ENCODE results near the gene PDE4A. TPM values are rescaled to one million over a fixed set of nuclear protein-coding genes. Genes with fewer than 3 reads are reported as not detected.
"Not testable (repeated sequence)": the region's sequence is repeated elsewhere in the genome, so short reads cannot be mapped to it uniquely, and the experiment has no call there.

PDE4A gene
- total RNA-seq, 1 donor from 2014 or later, result 18.8 TPM

DNA sequence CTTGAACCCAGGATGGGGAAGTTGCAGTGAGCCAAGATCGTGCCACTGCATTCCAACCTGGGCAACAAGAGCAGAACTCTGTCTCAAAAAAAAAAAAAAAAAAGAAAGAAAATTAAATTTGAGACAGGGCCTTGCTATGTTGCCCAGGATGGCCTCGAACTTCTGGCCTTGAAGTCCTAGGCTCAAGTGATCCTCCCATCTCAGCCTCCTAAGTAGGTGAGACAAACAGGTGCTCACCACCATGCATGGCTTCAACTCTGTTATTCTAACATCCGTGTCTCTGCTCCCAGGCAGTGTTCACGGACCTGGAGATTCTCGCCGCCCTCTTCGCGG, 40.3 kb downstream of the PDE4A start:
- H3K4me3 Mint-ChIP-seq (ENCODE audit: unreplicated experiment), result no peak overlapping the region
- no peaks in the 10 kb centered on the region for H3K27me3 Mint-ChIP-seq (ENCODE audit: low read depth)
- TF ChIP-seq, protein P1, sequence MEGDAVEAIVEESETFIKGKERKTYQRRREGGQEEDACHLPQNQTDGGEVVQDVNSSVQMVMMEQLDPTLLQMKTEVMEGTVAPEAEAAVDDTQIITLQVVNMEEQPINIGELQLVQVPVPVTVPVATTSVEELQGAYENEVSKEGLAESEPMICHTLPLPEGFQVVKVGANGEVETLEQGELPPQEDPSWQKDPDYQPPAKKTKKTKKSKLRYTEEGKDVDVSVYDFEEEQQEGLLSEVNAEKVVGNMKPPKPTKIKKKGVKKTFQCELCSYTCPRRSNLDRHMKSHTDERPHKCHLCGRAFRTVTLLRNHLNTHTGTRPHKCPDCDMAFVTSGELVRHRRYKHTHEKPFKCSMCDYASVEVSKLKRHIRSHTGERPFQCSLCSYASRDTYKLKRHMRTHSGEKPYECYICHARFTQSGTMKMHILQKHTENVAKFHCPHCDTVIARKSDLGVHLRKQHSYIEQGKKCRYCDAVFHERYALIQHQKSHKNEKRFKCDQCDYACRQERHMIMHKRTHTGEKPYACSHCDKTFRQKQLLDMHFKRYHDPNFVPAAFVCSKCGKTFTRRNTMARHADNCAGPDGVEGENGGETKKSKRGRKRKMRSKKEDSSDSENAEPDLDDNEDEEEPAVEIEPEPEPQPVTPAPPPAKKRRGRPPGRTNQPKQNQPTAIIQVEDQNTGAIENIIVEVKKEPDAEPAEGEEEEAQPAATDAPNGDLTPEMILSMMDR (IDR thresholded peaks at IDR 0.05), result no peak

DNA sequence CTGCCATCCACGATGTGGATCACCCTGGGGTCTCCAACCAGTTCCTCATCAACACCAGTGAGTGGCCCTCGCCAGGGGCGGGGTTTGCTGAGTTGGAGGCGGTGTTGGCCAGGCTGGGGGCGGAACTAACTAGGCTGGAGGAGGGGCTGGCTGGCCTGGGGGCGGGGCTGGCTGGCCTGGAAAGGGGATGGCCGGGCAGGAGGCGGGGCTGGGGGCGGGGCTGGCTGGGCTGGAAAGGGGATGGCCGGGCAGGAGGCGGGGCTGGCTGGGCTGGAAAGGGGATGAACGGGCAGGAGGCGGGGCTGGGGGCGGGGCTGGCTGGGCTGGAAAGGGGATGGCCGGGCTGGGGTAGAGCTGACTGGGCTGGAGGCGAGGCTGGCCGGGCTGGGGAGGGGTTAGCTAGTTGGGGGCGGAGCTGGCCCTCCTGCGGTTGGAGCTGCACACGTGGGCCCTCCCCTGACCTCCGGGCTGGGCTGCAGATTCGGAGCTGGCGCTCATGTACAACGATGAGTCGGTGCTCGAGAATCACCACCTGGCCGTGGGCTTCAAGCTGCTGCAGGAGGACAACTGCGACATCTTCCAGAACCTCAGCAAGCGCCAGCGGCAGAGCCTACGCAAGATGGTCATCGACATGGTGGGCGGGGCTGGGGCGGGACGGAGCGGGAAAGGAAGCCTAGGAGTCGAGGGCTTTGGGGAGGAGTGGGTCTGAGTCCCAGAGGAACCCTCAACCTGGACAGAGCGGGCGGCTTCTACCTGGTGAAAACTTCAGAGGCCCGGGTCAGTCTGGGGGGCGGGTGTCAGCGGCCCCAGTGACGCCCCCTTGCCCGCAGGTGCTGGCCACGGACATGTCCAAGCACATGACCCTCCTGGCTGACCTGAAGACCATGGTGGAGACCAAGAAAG, 41.0 kb downstream of the PDE4A start:
- peaks cover 3% of the 10 kb centered on the region for H3K36me3 Mint-ChIP-seq (ENCODE audit: low read depth)
- peak overlapping the region; percentile 63 for H3K4me3 Mint-ChIP-seq (ENCODE audit: unreplicated experiment)
- H3K4me1 Mint-ChIP-seq (ENCODE audit: low read depth), result peaks cover 3% of the 10 kb centered on the region
- H3K9me3 Mint-ChIP-seq (ENCODE audit: low read depth), result no peaks in the 10 kb centered on the region
- no peaks in the 10 kb centered on the region for H3K27me3 Mint-ChIP-seq (ENCODE audit: low read depth)
- TF ChIP-seq, protein P1 (IDR thresholded peaks at IDR 0.05), result no peak
- peak; percentile 96 for DNase-seq (ENCODE audit: low spot score)
- H3K27ac Mint-ChIP-seq (ENCODE audit: unreplicated experiment), result no peak overlapping the region

More for the DNA sequence above, 40.3 kb downstream of the PDE4A start:
- H3K9me3 Mint-ChIP-seq (ENCODE audit: low read depth), result no peaks in the 10 kb centered on the region
- H3K36me3 Mint-ChIP-seq (ENCODE audit: low read depth), result peaks cover 3% of the 10 kb centered on the region
- DNase-seq (ENCODE audit: low spot score), result no peak
- H3K27ac Mint-ChIP-seq (ENCODE audit: unreplicated experiment), result no peak overlapping the region
- H3K4me1 Mint-ChIP-seq (ENCODE audit: low read depth), result peaks cover 3% of the 10 kb centered on the region

DNA sequence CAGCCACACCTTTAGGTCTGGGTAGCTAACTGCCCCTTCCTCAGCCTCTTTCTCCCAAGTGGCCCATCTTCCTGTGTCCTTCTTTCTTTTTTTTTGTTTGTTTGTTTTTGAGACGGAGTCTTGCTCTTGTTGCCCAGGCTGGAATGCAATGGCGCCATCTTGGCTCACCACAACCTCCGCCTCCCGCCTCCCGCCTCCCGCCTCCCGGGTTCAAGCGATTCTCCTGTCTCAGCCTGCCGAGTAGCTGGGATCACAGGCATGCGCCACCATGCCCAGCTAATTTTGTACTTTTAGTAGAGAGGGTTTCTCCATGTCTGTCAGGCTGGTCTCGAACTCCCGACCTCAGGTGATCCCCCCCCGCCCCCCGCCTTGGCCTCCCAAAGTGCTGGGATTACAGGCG, 41.7 kb downstream of the PDE4A start:
- not testable (repeated sequence) for H3K36me3 Mint-ChIP-seq (ENCODE audit: low read depth); H3K4me1 Mint-ChIP-seq (ENCODE audit: low read depth); H3K9me3 Mint-ChIP-seq (ENCODE audit: low read depth); H3K27ac Mint-ChIP-seq (ENCODE audit: unreplicated experiment); H3K27me3 Mint-ChIP-seq (ENCODE audit: low read depth); DNase-seq (ENCODE audit: low spot score)
- peak overlapping the region; percentile 16 for H3K4me3 Mint-ChIP-seq (ENCODE audit: unreplicated experiment)

DNA sequence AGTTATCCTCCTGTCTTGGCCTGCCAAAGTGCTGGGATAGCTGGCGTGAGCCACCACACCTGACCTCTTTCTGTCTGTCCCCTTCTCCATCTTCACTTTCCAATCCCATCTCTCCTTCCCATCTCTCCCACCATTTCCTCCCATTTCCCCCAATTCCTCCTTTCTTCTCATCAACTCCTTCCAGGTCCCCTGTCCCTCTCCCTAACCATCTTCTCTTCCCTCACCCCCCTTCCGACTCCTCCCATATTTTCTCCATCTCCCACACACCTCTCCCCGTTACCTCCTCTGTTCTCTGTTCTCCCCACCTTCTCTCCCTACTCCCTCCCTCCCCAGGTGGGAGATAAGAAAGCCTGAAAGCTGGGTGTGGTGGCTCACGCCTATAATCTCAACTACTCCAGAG, 42.2 kb downstream of the PDE4A start:
- no peak for DNase-seq (ENCODE audit: low spot score)
- peaks cover 7% of the 10 kb centered on the region for H3K36me3 Mint-ChIP-seq (ENCODE audit: low read depth)
- no peak overlapping the region for H3K27ac Mint-ChIP-seq (ENCODE audit: unreplicated experiment)
- no peaks in the 10 kb centered on the region for H3K27me3 Mint-ChIP-seq (ENCODE audit: low read depth)
- no peaks in the 10 kb centered on the region for H3K9me3 Mint-ChIP-seq (ENCODE audit: low read depth)
- peaks cover 3% of the 10 kb centered on the region for H3K4me1 Mint-ChIP-seq (ENCODE audit: low read depth)
- TF ChIP-seq, protein P1 (IDR thresholded peaks at IDR 0.05), result no peak
- no peak overlapping the region for H3K4me3 Mint-ChIP-seq (ENCODE audit: unreplicated experiment)

DNA sequence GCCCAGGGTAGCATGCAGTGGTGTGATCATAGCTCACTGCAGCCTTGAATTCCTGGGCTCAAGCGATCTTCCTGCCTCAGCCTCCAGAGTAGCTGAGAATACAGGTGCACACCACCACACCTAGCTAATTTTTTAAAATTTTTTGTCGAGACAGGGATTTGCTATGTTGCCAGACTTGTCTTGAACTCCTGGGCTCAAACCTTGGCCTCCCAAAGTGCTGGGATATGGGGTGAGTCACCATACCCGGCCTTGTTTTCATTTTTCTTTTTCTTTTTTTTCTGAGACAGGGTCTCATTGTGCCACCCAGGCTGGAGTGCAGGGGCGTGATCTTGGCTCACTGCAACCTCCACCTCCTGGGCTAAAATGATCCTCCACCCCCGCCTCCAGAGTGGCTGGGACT, 44.1 kb downstream of the PDE4A start:
- H3K9me3 Mint-ChIP-seq (ENCODE audit: low read depth), result no peaks in the 10 kb centered on the region

More for the DNA sequence above, 44.1 kb downstream of the PDE4A start:
- DNase-seq (ENCODE audit: low spot score), result no peak
- Mint-ChIP-seq H3K4me3 (ENCODE audit: unreplicated experiment) (no peak overlapping the region), H3K27me3 (ENCODE audit: low read depth) (no peaks in the 10 kb centered on the region), H3K36me3 (ENCODE audit: low read depth) (peaks cover 10% of the 10 kb centered on the region), H3K27ac (ENCODE audit: unreplicated experiment) (no peak overlapping the region), H3K4me1 (ENCODE audit: low read depth) (peaks cover 3% of the 10 kb centered on the region)
- TF ChIP-seq, protein P1 (IDR thresholded peaks at IDR 0.05), result no peak

Data from chondrocyte (in vitro differentiated cells).